Activated naive CD4-positive, alpha-beta T cell treated with anti-CD3 and anti-CD28 coated beads for 36 hours (primary cell): ENCODE data around the gene NLGN1. TPM values are rescaled to one million over a fixed set of nuclear protein-coding genes. Genes with fewer than 3 reads are reported as not detected.

Source experiments
- CTCF ChIA-PET: fragments of 350-600 bp; sonication (Branson Sonifier 250); formaldehyde crosslinking; loops from one replicate; lab custom pipeline; 2021; ENCODE audit warnings: antibody characterized with exemption; lab: Charles Lee
- DNase-seq: peaks from one replicate; pipeline ENCODE4 v3.0.0-alpha.2; 2020
- H3K27ac Mint-ChIP-seq: one replicate; pipeline ENCODE4 v1.8.0; 2021; ENCODE audit warnings: mild to moderate bottlenecking, mixed read lengths
- H3K27me3 Mint-ChIP-seq: one replicate; pipeline ENCODE4 v1.8.0; 2021; ENCODE audit warnings: low read depth, mixed read lengths
- H3K36me3 Mint-ChIP-seq: one replicate; pipeline ENCODE4 v1.8.0; 2021; ENCODE audit warnings: low read depth, mixed read lengths
- H3K4me1 Mint-ChIP-seq: one replicate; pipeline ENCODE4 v1.8.0; 2021; ENCODE audit warnings: low read depth, mixed read lengths
- H3K4me3 Mint-ChIP-seq: one replicate; pipeline ENCODE4 v1.8.0; 2021; ENCODE audit warnings: mild to moderate bottlenecking, moderate library complexity, mixed read lengths
- H3K9me3 Mint-ChIP-seq: one replicate; pipeline ENCODE4 v1.8.0; 2021; ENCODE audit warnings: mixed read lengths
- intact Hi-C: fragments of 100-400 bp; cut with micrococcal nuclease; formaldehyde crosslinking; loops from one replicate; pipeline ENCODE4 v1.15.1; 2023
- total RNA-seq, 2 experiments: library from RNA; stranded (reverse); gene quantifications; one replicate each; pipeline ENCODE4 v1.2.3, GENCODE V29; 2021

Gene NLGN1
- total RNA-seq, 2 experiments from 2014 or later, result not detected

- Mint-ChIP-seq H3K4me1 (no peaks in the 10 kb centered on the region), H3K9me3 (peaks cover 15% of the 10 kb centered on the region), H3K27ac (no peak overlapping the region), H3K36me3 (no peaks in the 10 kb centered on the region), H3K4me3 (no peak overlapping the region), H3K27me3 (no peaks in the 10 kb centered on the region)
- intact Hi-C loops, result no loop called here
- DNase-seq, result no peak
- CTCF ChIA-PET, result no interaction called here
Measured at GRCh38 chr3:174028673-174029072, 631.1 kb downstream of the NLGN1 start.

- Mint-ChIP-seq H3K4me3 (no peak overlapping the region), H3K27ac (no peak overlapping the region), H3K4me1 (no peaks in the 10 kb centered on the region), H3K36me3 (no peaks in the 10 kb centered on the region), H3K27me3 (no peaks in the 10 kb centered on the region), H3K9me3 (peaks cover 2% of the 10 kb centered on the region)
- no peak for DNase-seq
- CTCF ChIA-PET, result no interaction called here
- intact Hi-C loops, result no loop called here
Measured at GRCh38 chr3:174035328-174035886, 637.9 kb downstream of the NLGN1 start.

GRCh38 chr3:174046311-174046710 is 648.8 kb downstream of the NLGN1 start:
- intact Hi-C loops, result no loop called here
- H3K27me3 Mint-ChIP-seq, result no peaks in the 10 kb centered on the region
- no peaks in the 10 kb centered on the region for H3K36me3 Mint-ChIP-seq
- peaks cover 10% of the 10 kb centered on the region for H3K9me3 Mint-ChIP-seq
- no peak overlapping the region for H3K4me3 Mint-ChIP-seq
- H3K27ac Mint-ChIP-seq, result no peak overlapping the region
- CTCF ChIA-PET, result no interaction called here
- DNase-seq, result no peak
- no peaks in the 10 kb centered on the region for H3K4me1 Mint-ChIP-seq

GRCh38 chr3:174049472-174049871 is 651.9 kb downstream of the NLGN1 start:
- Mint-ChIP-seq H3K27ac (no peak overlapping the region), H3K4me1 (no peaks in the 10 kb centered on the region), H3K36me3 (no peaks in the 10 kb centered on the region), H3K9me3 (peaks cover 9% of the 10 kb centered on the region), H3K4me3 (no peak overlapping the region), H3K27me3 (no peaks in the 10 kb centered on the region)
- CTCF ChIA-PET, result no interaction called here
- intact Hi-C loops, result no loop called here
- DNase-seq, result no peak

- Mint-ChIP-seq H3K36me3 (no peaks in the 10 kb centered on the region), H3K4me3 (no peak overlapping the region), H3K4me1 (no peaks in the 10 kb centered on the region), H3K27me3 (no peaks in the 10 kb centered on the region), H3K27ac (no peak overlapping the region), H3K9me3 (peaks cover 2% of the 10 kb centered on the region)
- intact Hi-C loops, result no loop called here
- no peak for DNase-seq
- CTCF ChIA-PET, result no interaction called here
Measured at GRCh38 chr3:174051191-174051590, 653.6 kb downstream of the NLGN1 start.

- peaks cover 11% of the 10 kb centered on the region for H3K9me3 Mint-ChIP-seq
- no peaks in the 10 kb centered on the region for H3K36me3 Mint-ChIP-seq
- intact Hi-C loops, result no loop called here
- DNase-seq, result no peak
- no peak overlapping the region for H3K27ac Mint-ChIP-seq
- H3K27me3 Mint-ChIP-seq, result no peaks in the 10 kb centered on the region
- no peak overlapping the region for H3K4me3 Mint-ChIP-seq
- CTCF ChIA-PET, result no interaction called here
- no peaks in the 10 kb centered on the region for H3K4me1 Mint-ChIP-seq
Measured at GRCh38 chr3:174058804-174059203, 661.3 kb downstream of the NLGN1 start.

GRCh38 chr3:174060431-174060830 is 662.9 kb downstream of the NLGN1 start:
- H3K4me3 Mint-ChIP-seq, result no peak overlapping the region
- peaks cover 9% of the 10 kb centered on the region for H3K9me3 Mint-ChIP-seq
- H3K36me3 Mint-ChIP-seq, result no peaks in the 10 kb centered on the region
- no peaks in the 10 kb centered on the region for H3K4me1 Mint-ChIP-seq
- intact Hi-C loops, result no loop called here
- CTCF ChIA-PET, result no interaction called here
- H3K27ac Mint-ChIP-seq, result no peak overlapping the region
- DNase-seq, result no peak
- H3K27me3 Mint-ChIP-seq, result no peaks in the 10 kb centered on the region

- intact Hi-C loops, result no loop called here
- no peaks in the 10 kb centered on the region for H3K27me3 Mint-ChIP-seq
- CTCF ChIA-PET, result no interaction called here
- no peak overlapping the region for H3K4me3 Mint-ChIP-seq
- H3K36me3 Mint-ChIP-seq, result no peaks in the 10 kb centered on the region
- H3K9me3 Mint-ChIP-seq, result peaks cover 9% of the 10 kb centered on the region
- H3K4me1 Mint-ChIP-seq, result no peaks in the 10 kb centered on the region
- DNase-seq, result no peak
- no peak overlapping the region for H3K27ac Mint-ChIP-seq
Measured at GRCh38 chr3:174061162-174061561, 663.6 kb downstream of the NLGN1 start.

GRCh38 chr3:174061731-174062130 is 664.2 kb downstream of the NLGN1 start:
- H3K4me1 Mint-ChIP-seq, result no peaks in the 10 kb centered on the region
- CTCF ChIA-PET, result no interaction called here
- no peak overlapping the region for H3K4me3 Mint-ChIP-seq
- no peak overlapping the region for H3K27ac Mint-ChIP-seq
- H3K9me3 Mint-ChIP-seq, result peaks cover 9% of the 10 kb centered on the region
- no peaks in the 10 kb centered on the region for H3K27me3 Mint-ChIP-seq
- H3K36me3 Mint-ChIP-seq, result no peaks in the 10 kb centered on the region
- DNase-seq, result no peak
- intact Hi-C loops, result no loop called here

- Mint-ChIP-seq H3K9me3 (peaks cover 5% of the 10 kb centered on the region), H3K27me3 (no peaks in the 10 kb centered on the region), H3K4me3 (no peak overlapping the region), H3K27ac (no peak overlapping the region), H3K4me1 (no peaks in the 10 kb centered on the region), H3K36me3 (no peaks in the 10 kb centered on the region)
- CTCF ChIA-PET, result no interaction called here
- DNase-seq, result no peak
- intact Hi-C loops, result no loop called here
Measured at GRCh38 chr3:174062923-174063322, 665.4 kb downstream of the NLGN1 start.

- Mint-ChIP-seq H3K27ac (no peak overlapping the region), H3K27me3 (no peaks in the 10 kb centered on the region)
- CTCF ChIA-PET, result no interaction called here
Measured at GRCh38 chr3:174068035-174068434, 670.5 kb downstream of the NLGN1 start.

GRCh38 chr3:174072675-174073074 is 675.1 kb downstream of the NLGN1 start:
- H3K9me3 Mint-ChIP-seq, result peaks cover 3% of the 10 kb centered on the region
- no peak overlapping the region for H3K4me3 Mint-ChIP-seq
- intact Hi-C loops, result no loop called here
- no peaks in the 10 kb centered on the region for H3K4me1 Mint-ChIP-seq
- H3K36me3 Mint-ChIP-seq, result no peaks in the 10 kb centered on the region
- CTCF ChIA-PET, result interaction anchor here (0.6 kb wide), 1 partner anchor 46 kb away, joined by 5 read pairs; no protein-coding TSS in a partner anchor
- DNase-seq, result no peak
- H3K27ac Mint-ChIP-seq, result no peak overlapping the region
- H3K27me3 Mint-ChIP-seq, result no peaks in the 10 kb centered on the region

More at GRCh38 chr3:174068035-174068434, 670.5 kb downstream of the NLGN1 start:
- Mint-ChIP-seq H3K9me3 (peaks cover 2% of the 10 kb centered on the region), H3K36me3 (no peaks in the 10 kb centered on the region), H3K4me3 (no peak overlapping the region), H3K4me1 (no peaks in the 10 kb centered on the region)
- intact Hi-C loops, result no loop called here
- DNase-seq, result no peak

- Mint-ChIP-seq H3K27ac (no peak overlapping the region), H3K27me3 (no peaks in the 10 kb centered on the region), H3K36me3 (no peaks in the 10 kb centered on the region), H3K9me3 (no peaks in the 10 kb centered on the region), H3K4me3 (no peak overlapping the region), H3K4me1 (no peaks in the 10 kb centered on the region)
- no peak for DNase-seq
- CTCF ChIA-PET, result no interaction called here
- intact Hi-C loops, result no loop called here
Measured at GRCh38 chr3:174083706-174084105, 686.2 kb downstream of the NLGN1 start.
